ENCODE results near the gene SEMA6A.

DNA sequence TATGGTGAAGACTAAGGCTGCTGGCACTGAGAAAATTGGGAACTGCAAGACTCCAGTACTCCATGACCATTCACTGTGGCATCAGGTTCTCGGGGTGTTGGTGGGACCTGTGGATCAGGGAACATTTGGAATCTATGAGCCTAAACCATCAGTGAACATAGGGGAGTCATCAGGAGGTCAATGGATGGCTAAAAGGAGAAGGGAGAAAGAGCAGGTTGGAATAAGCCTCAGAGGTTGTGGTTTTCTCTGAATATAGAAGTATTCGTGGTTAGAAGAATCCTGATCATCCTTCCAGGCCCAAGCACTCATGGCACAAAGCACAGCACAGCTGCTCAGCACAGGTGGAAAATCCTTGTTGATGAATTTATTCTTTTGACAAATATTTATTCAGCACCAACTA lies 156.6 kb downstream of the SEMA6A start:
- TF ChIP-seq, protein P1, sequence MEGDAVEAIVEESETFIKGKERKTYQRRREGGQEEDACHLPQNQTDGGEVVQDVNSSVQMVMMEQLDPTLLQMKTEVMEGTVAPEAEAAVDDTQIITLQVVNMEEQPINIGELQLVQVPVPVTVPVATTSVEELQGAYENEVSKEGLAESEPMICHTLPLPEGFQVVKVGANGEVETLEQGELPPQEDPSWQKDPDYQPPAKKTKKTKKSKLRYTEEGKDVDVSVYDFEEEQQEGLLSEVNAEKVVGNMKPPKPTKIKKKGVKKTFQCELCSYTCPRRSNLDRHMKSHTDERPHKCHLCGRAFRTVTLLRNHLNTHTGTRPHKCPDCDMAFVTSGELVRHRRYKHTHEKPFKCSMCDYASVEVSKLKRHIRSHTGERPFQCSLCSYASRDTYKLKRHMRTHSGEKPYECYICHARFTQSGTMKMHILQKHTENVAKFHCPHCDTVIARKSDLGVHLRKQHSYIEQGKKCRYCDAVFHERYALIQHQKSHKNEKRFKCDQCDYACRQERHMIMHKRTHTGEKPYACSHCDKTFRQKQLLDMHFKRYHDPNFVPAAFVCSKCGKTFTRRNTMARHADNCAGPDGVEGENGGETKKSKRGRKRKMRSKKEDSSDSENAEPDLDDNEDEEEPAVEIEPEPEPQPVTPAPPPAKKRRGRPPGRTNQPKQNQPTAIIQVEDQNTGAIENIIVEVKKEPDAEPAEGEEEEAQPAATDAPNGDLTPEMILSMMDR (IDR thresholded peaks at IDR 0.05) = no peak
- no peak for TF ChIP-seq POLR2A (IDR thresholded peaks at IDR 0.05)

Data from Peyer's patch (tissue), 4 donors.